CD14-positive monocyte (primary cell): ENCODE measurements around the gene DNMBP. TPM values are rescaled to one million over a fixed set of nuclear protein-coding genes. Genes with fewer than 3 reads are reported as not detected.
A peak's percentile ranks its signal among the peaks of the same experiment; 100 is the strongest.

Source experiments
- DNase-seq, 3 donors: peaks; one replicate each; pipeline ENCODE4 v3.0.0-alpha.2; 2011 to 2022
- H2AFZ ChIP-seq: 2 replicates; pipeline ENCODE4 v1.6.0; 2012; ENCODE audit warnings: mild to moderate bottlenecking, low read depth, low read length, inconsistent platforms; ENCODE audit not compliant: insufficient read depth, poor library complexity, severe bottlenecking
- H3K27ac ChIP-seq, 2 donors: 1 replicate in 1 of 2; 2 replicates in 1 of 2; pipeline ENCODE4 v1.5.1; 2012 to 2013; ENCODE audit warnings: low read length in 2 of 2, control low read depth in 1 of 2, inconsistent platforms in 1 of 2, low read depth in 1 of 2, mild to moderate bottlenecking in 1 of 2
- H3K27me3 ChIP-seq, 2 donors: one replicate each; pipeline versions ENCODE4 v1.6.0 to v1.6.1; 2011 to 2013; ENCODE audit warnings: low read length in 2 of 2; ENCODE audit not compliant: control insufficient read depth in 2 of 2, insufficient read depth in 2 of 2
- H3K36me3 ChIP-seq, 2 donors: replicated peaks in 1 of 2; 1 replicate in 1 of 2; 2 replicates in 1 of 2; pipeline versions ENCODE4 v1.5.1 to v1.6.1; 2012 to 2013; ENCODE audit warnings: low read length in 2 of 2, control low read depth in 1 of 2, inconsistent platforms in 1 of 2, mild to moderate bottlenecking in 1 of 2; ENCODE audit not compliant: insufficient read depth in 2 of 2, control insufficient read depth in 1 of 2
- H3K4me1 ChIP-seq, 2 donors: 1 replicate in 1 of 2; 2 replicates in 1 of 2; pipeline versions ENCODE4 v1.5.1 to v1.6.1; 2012 to 2013; ENCODE audit warnings: low read length in 2 of 2, control low read depth in 1 of 2, inconsistent platforms in 1 of 2, mild to moderate bottlenecking in 1 of 2, moderate library complexity in 1 of 2; ENCODE audit not compliant: insufficient read depth in 2 of 2, control insufficient read depth in 1 of 2
- H3K4me2 ChIP-seq: replicated peaks from 2 replicates; pipeline ENCODE3; 2012; ENCODE audit warnings: low read length, moderate library complexity, mild to moderate bottlenecking; ENCODE audit not compliant: poor library complexity, severe bottlenecking; ENCODE audit errors: extremely low read depth
- H3K4me3 ChIP-seq, 3 experiments: fragments of 200-600 bp in 1 of 3; sonication (generic) in 1 of 3; replicated peaks in 1 of 3; 1 replicate in 2 of 3; 2 replicates in 1 of 3; pipeline ENCODE4 v1.5.1; 2011 to 2013; ENCODE audit warnings: low read length in 3 of 3, mild to moderate bottlenecking in 3 of 3, control low read depth in 2 of 3, low read depth in 2 of 3, inconsistent platforms in 1 of 3, moderate library complexity in 1 of 3
- H3K79me2 ChIP-seq: 2 replicates; pipeline ENCODE4 v1.6.0; 2012; ENCODE audit warnings: mild to moderate bottlenecking, control low read depth, inconsistent platforms, low read length, moderate library complexity; ENCODE audit not compliant: insufficient read depth
- H3K9ac ChIP-seq: 2 replicates; pipeline ENCODE4 v1.6.0; 2017; ENCODE audit warnings: low read length, mild to moderate bottlenecking; ENCODE audit not compliant: insufficient read depth, poor library complexity, severe bottlenecking
- H3K9me3 ChIP-seq, 2 donors: replicated peaks in 1 of 2; 1 replicate in 1 of 2; 2 replicates in 1 of 2; pipeline versions ENCODE4 v1.5.1 to v1.6.1; 2012 to 2013; ENCODE audit warnings: low read length in 2 of 2, control low read depth in 1 of 2; ENCODE audit not compliant: control insufficient read depth in 1 of 2, insufficient read depth in 1 of 2
- H4K20me1 ChIP-seq: 2 replicates; pipeline ENCODE4 v1.6.0; 2012; ENCODE audit warnings: mild to moderate bottlenecking, low read length, control low read depth, moderate library complexity; ENCODE audit not compliant: insufficient read depth
- H3K27ac Mint-ChIP-seq, 7 donors: one replicate each; pipeline ENCODE4 v1.8.0; 2020; ENCODE audit warnings: mild to moderate bottlenecking in 7 of 7, mixed read lengths in 7 of 7, moderate library complexity in 6 of 7, inconsistent platforms in 2 of 7
- H3K27me3 Mint-ChIP-seq, 3 donors: one replicate each; pipeline ENCODE4 v1.8.0; 2021 to 2022; ENCODE audit warnings: low read depth in 3 of 3, mild to moderate bottlenecking in 3 of 3, mixed read lengths in 3 of 3, moderate library complexity in 3 of 3, inconsistent platforms in 1 of 3
- H3K36me3 Mint-ChIP-seq, 2 donors: one replicate each; pipeline ENCODE4 v1.8.0; 2020; ENCODE audit warnings: mixed read lengths in 2 of 2, inconsistent platforms in 1 of 2, mild to moderate bottlenecking in 1 of 2
- H3K4me1 Mint-ChIP-seq: one replicate; pipeline ENCODE4 v1.8.0; 2020; ENCODE audit warnings: mild to moderate bottlenecking, mixed read lengths
- H3K4me3 Mint-ChIP-seq, 2 donors: one replicate each; pipeline ENCODE4 v1.8.0; 2020; ENCODE audit warnings: mild to moderate bottlenecking in 2 of 2, mixed read lengths in 2 of 2, moderate library complexity in 1 of 2
- H3K9me3 Mint-ChIP-seq, 7 donors: one replicate each; pipeline ENCODE4 v1.8.0; 2020 to 2022; ENCODE audit warnings: mixed read lengths in 7 of 7, mild to moderate bottlenecking in 6 of 7, moderate library complexity in 6 of 7, inconsistent platforms in 2 of 7
- CTCF ChIP-seq: fragments of 200-600 bp; IDR thresholded peaks from one replicate; pipeline ENCODE4 v1.8.0; 2022; ENCODE audit warnings: antibody characterized with exemption, mild to moderate bottlenecking
- WGBS: methylation state at CpG from one replicate; pipeline ENCODE4 v1.1.5; 2013; ENCODE audit warnings: missing lambda C conversion rate; ENCODE audit not compliant: insufficient coverage; 5-methylcytosine and 5-hydroxymethylcytosine counted together
- intact Hi-C, 2 donors: fragments of 100-400 bp; cut with micrococcal nuclease; formaldehyde crosslinking; loops; one replicate each; pipeline versions ENCODE4 v1.15.0 to v1.15.1; 2023
- polyA plus RNA-seq, 3 donors: library from polyadenylated mRNA; depleted of rRNA in 1 of 3; unstranded in 2 of 3; stranded (reverse) in 1 of 3; fragments of 300-500 nt in 2 of 3; fragments of >200 nt in 1 of 3; fragmentation: Illumina TruSeq in 2 of 3; gene quantifications; 1 replicate in 2 of 3; 2 replicates in 1 of 3; pipeline ENCODE4 v1.2.3, GENCODE V29; 2012 to 2021

DNMBP gene
- polyA plus RNA-seq, 3 donors, result 0.83 to 10.3 (median 1.2) TPM

- WGBS, result 100% methylated on average over 1 of the region's 3 CpGs
- Mint-ChIP-seq H3K27ac (peak overlapping the region; percentile 71 to 87 (median 81)), H3K4me3 (peak overlapping the region in 1 of 2 donors; percentile 75), H3K9me3 (no peaks in the 10 kb centered on the region), H3K27me3 (no peaks in the 10 kb centered on the region), H3K36me3 (peaks cover 3 to 9% of the 10 kb centered on the region in 2 donors), H3K4me1 (peaks cover 32% of the 10 kb centered on the region)
- H3K4me3 ChIP-seq, result peak overlapping the region in 1 of 3 experiments; percentile 50
- no peaks in the 10 kb centered on the region for H3K27me3 ChIP-seq
- no peaks in the 10 kb centered on the region for H3K79me2 ChIP-seq
- peak overlapping the region in 1 of 2 donors; percentile 72 for H3K27ac ChIP-seq
- DNase-seq, result peak; percentile 20 to 40 (median 32)
- H3K36me3 ChIP-seq, result no peaks in the 10 kb centered on the region
- H3K4me1 ChIP-seq, result peaks cover 26 to 34% of the 10 kb centered on the region in 2 donors
- no peaks in the 10 kb centered on the region for H4K20me1 ChIP-seq
- no peaks in the 10 kb centered on the region for H3K9me3 ChIP-seq
- H3K4me2 ChIP-seq, result peak overlapping the region; percentile 46
- no peak overlapping the region for H3K9ac ChIP-seq
- intact Hi-C loops, result no loop called here
- TF ChIP-seq CTCF, result no peak
- H2AFZ ChIP-seq, result peak overlapping the region; percentile 33
These were observed 81.9 kb downstream of the DNMBP start for GRCh38 chr10:99927721-99928280.

- H3K4me1 Mint-ChIP-seq, result peaks cover 30% of the 10 kb centered on the region
- H3K9me3 Mint-ChIP-seq, result no peaks in the 10 kb centered on the region
- Histone ChIP-seq H3K9me3 (no peaks in the 10 kb centered on the region), H3K4me3 (peak overlapping the region in 1 of 3 experiments; percentile 50), H3K9ac (no peak overlapping the region), H4K20me1 (no peaks in the 10 kb centered on the region), H3K4me1 (peaks cover 25 to 30% of the 10 kb centered on the region in 2 donors), H2AFZ (no peak overlapping the region), H3K4me2 (peak overlapping the region; percentile 46), H3K36me3 (no peaks in the 10 kb centered on the region), H3K79me2 (no peaks in the 10 kb centered on the region), H3K27me3 (no peaks in the 10 kb centered on the region), H3K27ac (peak overlapping the region in 1 of 2 donors; percentile 72)
- H3K27me3 Mint-ChIP-seq, result no peaks in the 10 kb centered on the region
- no peak for DNase-seq
- peak overlapping the region; percentile 71 to 87 (median 81) for H3K27ac Mint-ChIP-seq
- no peak for TF ChIP-seq CTCF
- H3K4me3 Mint-ChIP-seq, result peak overlapping the region in 1 of 2 donors; percentile 75
- peaks cover 5 to 9% of the 10 kb centered on the region in 2 donors for H3K36me3 Mint-ChIP-seq
- WGBS, result 39% methylated on average over 4 of the region's 9 CpGs
- intact Hi-C loops, result no loop called here
These were observed 82.6 kb downstream of the DNMBP start for GRCh38 chr10:99926925-99927720.
